ENCODE results near the gene CEL. TPM values are rescaled to one million over a fixed set of nuclear protein-coding genes. Genes with fewer than 3 reads are reported as not detected.

CEL gene
- total RNA-seq, 1 donor from 2014 or later = 3.4 TPM

DNA sequence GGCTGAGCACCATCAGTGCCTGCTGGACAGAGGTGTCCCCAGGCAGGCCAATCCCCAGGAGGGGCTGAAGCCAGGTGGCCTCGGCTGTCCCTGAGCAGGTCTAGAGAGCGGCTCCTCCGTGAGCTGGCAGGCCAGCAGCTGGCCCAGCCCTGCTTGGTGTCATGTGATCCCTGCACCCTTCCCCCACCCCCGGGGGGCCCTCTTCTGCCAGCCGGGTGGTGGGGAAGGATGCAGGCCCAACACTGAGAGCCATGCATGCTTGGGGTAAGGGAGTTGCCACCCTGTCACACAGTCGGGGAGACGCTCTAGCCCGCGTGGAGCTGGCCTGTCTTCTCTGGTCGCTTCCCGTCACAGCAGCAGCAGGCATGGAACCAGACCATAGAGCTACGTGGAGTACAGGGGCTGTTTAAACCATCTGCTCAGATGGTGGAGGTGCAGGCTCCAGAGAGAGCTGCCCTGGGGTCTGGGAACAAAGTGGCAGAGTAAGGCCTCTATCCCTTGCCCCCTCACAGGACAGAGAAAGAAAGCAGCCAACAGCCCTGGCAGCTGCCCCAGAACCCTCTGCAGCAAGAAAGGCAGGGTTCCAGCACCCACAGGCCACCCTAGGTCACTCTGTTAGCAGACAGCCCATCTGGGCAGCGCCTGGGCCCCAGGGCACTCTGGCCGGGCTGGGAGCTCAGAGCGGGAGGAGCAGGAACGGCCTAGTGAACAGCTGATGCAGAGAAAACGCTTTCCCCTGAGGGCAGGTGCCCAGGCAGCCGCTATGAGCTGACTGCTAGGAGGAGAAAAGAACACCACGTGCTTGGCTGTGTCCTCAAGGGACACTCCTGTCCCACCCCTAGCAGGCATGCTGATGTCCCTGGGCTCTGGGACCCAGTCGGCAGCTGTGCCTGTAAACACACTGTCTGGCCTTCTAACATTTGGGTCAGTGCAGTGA, 52.4 kb downstream of the CEL start:
- no peak overlapping the region for H3K4me3 Mint-ChIP-seq (ENCODE audit: unreplicated experiment)
- Histone ChIP-seq H3K4me2 (ENCODE audit: low read length) (peak overlapping the region; percentile 76), H3K27me3 (ENCODE audit: insufficient read depth, low read length) (no peaks in the 10 kb centered on the region), H2AFZ (ENCODE audit: low read depth, low read length) (no peak overlapping the region), H3K27ac (ENCODE audit: low read depth, low read length) (peak overlapping the region; percentile 2), H3K4me3 (ENCODE audit: insufficient read depth, low read depth, low read length) (no peak overlapping the region), H3K9me3 (ENCODE audit: insufficient read depth, low read depth, low read length) (no peaks in the 10 kb centered on the region), H3K79me2 (ENCODE audit: insufficient read depth, low read length) (peaks cover 63% of the 10 kb centered on the region), H3K4me1 (ENCODE audit: insufficient read depth, low read length) (peaks cover 49% of the 10 kb centered on the region), H3K9ac (ENCODE audit: low read length) (peak overlapping the region; percentile 60), H4K20me1 (ENCODE audit: insufficient read depth, low read length) (peaks cover 84% of the 10 kb centered on the region), H3K36me3 (ENCODE audit: insufficient read depth, low read length) (no peaks in the 10 kb centered on the region)
- DNase-seq (ENCODE audit: low read depth) = no peak
- H3K36me3 Mint-ChIP-seq (ENCODE audit: low read depth, unreplicated experiment) = peaks cover 14% of the 10 kb centered on the region
- H3K27ac Mint-ChIP-seq (ENCODE audit: unreplicated experiment) = no peak overlapping the region
- FAIRE-seq = no peak
- H3K4me1 Mint-ChIP-seq (ENCODE audit: low read depth, unreplicated experiment) = peaks cover 23% of the 10 kb centered on the region
- no peaks in the 10 kb centered on the region for H3K27me3 Mint-ChIP-seq (ENCODE audit: low read depth, unreplicated experiment)
- H3K9me3 Mint-ChIP-seq (ENCODE audit: unreplicated experiment) = no peaks in the 10 kb centered on the region
- no peak for TF ChIP-seq EZH2 (IDR thresholded peaks at IDR 0.05; ENCODE audit: insufficient read depth, low read length)
- TF ChIP-seq, protein P1, sequence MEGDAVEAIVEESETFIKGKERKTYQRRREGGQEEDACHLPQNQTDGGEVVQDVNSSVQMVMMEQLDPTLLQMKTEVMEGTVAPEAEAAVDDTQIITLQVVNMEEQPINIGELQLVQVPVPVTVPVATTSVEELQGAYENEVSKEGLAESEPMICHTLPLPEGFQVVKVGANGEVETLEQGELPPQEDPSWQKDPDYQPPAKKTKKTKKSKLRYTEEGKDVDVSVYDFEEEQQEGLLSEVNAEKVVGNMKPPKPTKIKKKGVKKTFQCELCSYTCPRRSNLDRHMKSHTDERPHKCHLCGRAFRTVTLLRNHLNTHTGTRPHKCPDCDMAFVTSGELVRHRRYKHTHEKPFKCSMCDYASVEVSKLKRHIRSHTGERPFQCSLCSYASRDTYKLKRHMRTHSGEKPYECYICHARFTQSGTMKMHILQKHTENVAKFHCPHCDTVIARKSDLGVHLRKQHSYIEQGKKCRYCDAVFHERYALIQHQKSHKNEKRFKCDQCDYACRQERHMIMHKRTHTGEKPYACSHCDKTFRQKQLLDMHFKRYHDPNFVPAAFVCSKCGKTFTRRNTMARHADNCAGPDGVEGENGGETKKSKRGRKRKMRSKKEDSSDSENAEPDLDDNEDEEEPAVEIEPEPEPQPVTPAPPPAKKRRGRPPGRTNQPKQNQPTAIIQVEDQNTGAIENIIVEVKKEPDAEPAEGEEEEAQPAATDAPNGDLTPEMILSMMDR (IDR thresholded peaks at IDR 0.05; ENCODE audit: insufficient read depth, low read depth, low read length) = no peak

DNA sequence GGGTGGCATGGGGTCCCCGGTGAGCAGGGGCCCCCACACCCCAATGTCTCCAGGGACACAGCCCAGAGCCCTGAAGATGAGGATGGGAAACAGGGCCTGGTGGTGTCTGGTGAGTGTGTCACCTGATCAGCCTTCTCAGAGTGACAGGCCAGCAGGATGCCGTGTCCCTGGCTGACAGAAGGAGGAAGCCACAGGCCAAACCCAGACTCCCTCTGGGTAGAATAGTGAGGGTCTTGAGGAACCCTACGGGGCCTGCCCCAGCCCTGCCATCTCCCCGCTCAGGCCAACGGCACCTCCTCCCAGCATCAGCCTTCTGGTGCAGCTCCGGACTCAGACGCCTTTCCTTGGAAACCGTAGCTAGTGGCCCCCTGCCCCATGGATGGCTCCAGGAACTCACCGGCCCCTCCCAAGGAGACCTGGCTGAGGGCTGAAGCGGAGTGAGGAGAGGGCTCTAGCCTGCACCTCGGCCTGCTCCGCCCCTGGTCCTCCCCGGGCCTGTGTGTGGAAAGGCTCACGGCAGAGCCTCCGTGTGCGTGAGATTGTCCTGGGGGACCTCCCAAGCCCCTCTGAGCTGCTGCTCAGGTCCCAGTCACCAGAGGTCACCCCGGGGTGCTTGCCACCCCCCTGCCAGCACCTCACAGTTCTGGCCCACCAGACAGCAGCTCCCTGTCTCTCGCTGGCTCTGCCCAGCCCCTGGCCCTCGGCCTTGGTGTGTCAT, 53.3 kb downstream of the CEL start:
- Histone ChIP-seq H2AFZ (ENCODE audit: low read depth, low read length) (no peak overlapping the region), H3K4me1 (ENCODE audit: insufficient read depth, low read length) (peaks cover 57% of the 10 kb centered on the region), H3K79me2 (ENCODE audit: insufficient read depth, low read length) (peaks cover 70% of the 10 kb centered on the region), H3K4me3 (ENCODE audit: insufficient read depth, low read depth, low read length) (no peak overlapping the region), H3K9me3 (ENCODE audit: insufficient read depth, low read depth, low read length) (no peaks in the 10 kb centered on the region), H3K27ac (ENCODE audit: low read depth, low read length) (peak overlapping the region; percentile 17), H3K4me2 (ENCODE audit: low read length) (peak overlapping the region; percentile 52), H3K27me3 (ENCODE audit: insufficient read depth, low read length) (no peaks in the 10 kb centered on the region), H3K9ac (ENCODE audit: low read length) (peak overlapping the region; percentile 60), H4K20me1 (ENCODE audit: insufficient read depth, low read length) (peaks cover 87% of the 10 kb centered on the region), H3K36me3 (ENCODE audit: insufficient read depth, low read length) (no peaks in the 10 kb centered on the region)
- H3K27ac Mint-ChIP-seq (ENCODE audit: unreplicated experiment) = no peak overlapping the region
- H3K36me3 Mint-ChIP-seq (ENCODE audit: low read depth, unreplicated experiment) = peaks cover 10% of the 10 kb centered on the region
- no peaks in the 10 kb centered on the region for H3K27me3 Mint-ChIP-seq (ENCODE audit: low read depth, unreplicated experiment)
- FAIRE-seq (no peak), DNase-seq (ENCODE audit: low read depth) (no peak)
- peaks cover 26% of the 10 kb centered on the region for H3K4me1 Mint-ChIP-seq (ENCODE audit: low read depth, unreplicated experiment)
- H3K4me3 Mint-ChIP-seq (ENCODE audit: unreplicated experiment) = no peak overlapping the region
- no peak for TF ChIP-seq EZH2 (IDR thresholded peaks at IDR 0.05; ENCODE audit: insufficient read depth, low read length)
- TF ChIP-seq, protein P1 (IDR thresholded peaks at IDR 0.05; ENCODE audit: insufficient read depth, low read depth, low read length) = no peak
- H3K9me3 Mint-ChIP-seq (ENCODE audit: unreplicated experiment) = no peaks in the 10 kb centered on the region
